AG04449 (cell line): ENCODE data around the gene HAAO.

Experiments
- CTCF ChIA-PET: fragments of 350-600 bp; formaldehyde crosslinking; extraction: SDS; loops from one replicate; lab custom pipeline; 2021; ENCODE audit warnings: antibody characterized with exemption; lab: Yijun Ruan, JAX
- POLR2A ChIA-PET: fragments of 400-600, 350-600 bp; formaldehyde crosslinking; extraction: SDS; loops from one replicate; lab custom pipeline; 2020; ENCODE audit warnings: antibody characterized with exemption, inconsistent platforms; lab: Yijun Ruan, JAX
- DNase-seq: peaks from one replicate; pipeline ENCODE4 v3.0.0-alpha.2; 2010; ENCODE audit warnings: low read depth, low spot score
- H3K4me3 ChIP-seq: 2 replicates; pipeline ENCODE4 v1.5.1; 2011; ENCODE audit warnings: low read depth, mild to moderate bottlenecking, control low read depth, low read length
- CTCF ChIP-seq: IDR thresholded peaks from one replicate; pipeline ENCODE4 v1.5.1; 2011; ENCODE audit warnings: mild to moderate bottlenecking, moderate library complexity, low read length, control low read depth, inconsistent platforms; ENCODE audit not compliant: insufficient read depth; ENCODE audit errors: missing control alignments

The HAAO gene

DNA sequence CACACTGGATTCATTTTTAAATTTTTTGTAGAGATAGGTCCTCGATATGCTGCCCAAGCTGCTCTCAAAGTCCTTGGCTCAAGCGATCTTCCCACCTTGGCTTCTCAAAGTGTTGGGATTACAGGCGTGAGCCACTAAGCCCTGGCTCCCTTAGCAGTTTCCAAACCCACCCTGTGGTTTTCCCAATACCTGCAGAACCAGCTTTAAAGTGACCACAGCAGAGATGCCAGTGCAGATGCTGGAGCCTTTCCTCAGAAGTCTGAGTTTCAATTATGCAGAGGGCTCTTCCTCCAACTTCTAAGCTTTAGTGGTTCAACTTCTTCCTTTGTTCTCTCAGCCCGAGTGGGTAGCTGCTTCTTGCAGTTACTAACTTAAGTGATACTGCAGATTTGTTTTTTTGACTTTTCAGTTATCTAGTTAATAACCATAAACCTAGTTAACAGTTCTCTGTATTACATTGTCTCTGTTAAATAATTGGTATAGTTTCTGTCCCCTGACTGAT is 8.1 kb upstream of the HAAO start:
- no peak for TF ChIP-seq CTCF
- ChIA-PET POLR2A (interaction anchor here (1.4 kb wide), 1 partner anchor 10 kb away, joined by 6 read pairs; no protein-coding TSS in a partner anchor), CTCF (interaction anchor here (1.0 to 2.6 kb wide), 2 partner anchors 9 kb away, joined by 3 to 15 read pairs; no protein-coding TSS in a partner anchor)
- no peak for DNase-seq
- H3K4me3 ChIP-seq: no peak overlapping the region

DNA sequence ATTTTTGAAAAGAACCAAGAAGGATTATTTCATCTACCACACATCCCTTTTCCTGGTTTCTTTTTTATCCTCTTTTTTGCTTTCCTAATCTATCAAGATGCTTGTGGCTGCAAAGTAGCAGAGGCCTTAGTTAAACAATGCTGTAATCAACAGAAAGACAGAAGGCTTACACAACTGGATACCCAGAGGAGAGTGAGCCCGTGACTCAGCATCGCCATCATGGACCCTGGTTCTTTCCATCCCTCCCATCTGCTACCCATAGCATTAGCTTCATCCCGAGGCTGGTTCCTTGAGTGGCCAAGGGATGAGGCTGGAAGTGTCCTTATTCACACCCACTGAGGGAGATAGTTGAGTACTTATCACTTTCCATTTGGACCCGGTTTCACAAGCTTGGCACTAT is 7.5 kb upstream of the HAAO start:
- H3K4me3 ChIP-seq: no peak overlapping the region
- TF ChIP-seq CTCF: no peak
- CTCF ChIA-PET: interaction anchor here (2.6 kb wide), 1 partner anchor 10 kb away, joined by 15 read pairs; no protein-coding TSS in a partner anchor
- DNase-seq: no peak
- POLR2A ChIA-PET: no interaction called here

DNA sequence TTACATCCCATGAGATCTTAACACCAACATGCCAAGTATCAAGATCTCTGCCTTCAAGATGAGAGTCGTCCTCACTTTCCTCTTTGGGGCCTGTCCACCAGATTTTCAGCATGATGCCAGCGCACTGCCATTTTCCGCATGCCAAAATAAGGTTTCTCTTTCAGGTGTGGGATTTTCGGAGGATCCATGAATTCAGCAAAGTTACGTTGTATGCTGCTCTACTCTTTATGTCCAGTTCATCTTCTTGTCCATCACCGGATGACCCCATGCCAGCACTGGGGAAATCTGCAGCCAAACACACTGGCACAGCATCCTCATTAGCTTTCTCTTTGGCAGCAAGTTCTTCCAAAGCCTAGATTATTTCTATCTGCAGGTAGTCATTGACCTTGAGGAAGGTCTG is 4.9 kb upstream of the HAAO start:
- no peak for TF ChIP-seq CTCF
- ChIA-PET POLR2A (no interaction called here), CTCF (no interaction called here)
- no peak overlapping the region for H3K4me3 ChIP-seq
- DNase-seq: no peak

GRCh38 chr2:42796427-42797248 is 4.3 kb upstream of the HAAO start:
- TF ChIP-seq CTCF: no peak
- H3K4me3 ChIP-seq: no peak overlapping the region
- ChIA-PET POLR2A (no interaction called here), CTCF (interaction anchor here (0.5 to 4.3 kb wide), 3 partner anchors 15 to 27 kb away, joined by 3 to 22 read pairs (median 3); no protein-coding TSS in a partner anchor)
- DNase-seq: no peak

- no peak for TF ChIP-seq CTCF
- POLR2A ChIA-PET: no interaction called here
- CTCF ChIA-PET: interaction anchor here (0.5 to 4.3 kb wide), 3 partner anchors 15 to 27 kb away, joined by 3 to 22 read pairs (median 3); no protein-coding TSS in a partner anchor
- H3K4me3 ChIP-seq: no peak overlapping the region
- DNase-seq: no peak
Measured at GRCh38 chr2:42795841-42796301, 3.5 kb upstream of the HAAO start.

GRCh38 chr2:42795275-42795674 is 2.9 kb upstream of the HAAO start:
- POLR2A ChIA-PET: interaction anchor here (1.3 kb wide), 1 partner anchor 15 kb away, joined by 5 read pairs; no protein-coding TSS in a partner anchor
- no peak for DNase-seq
- CTCF ChIA-PET: interaction anchor here (4.3 kb wide), 1 partner anchor 16 kb away, joined by 22 read pairs; no protein-coding TSS in a partner anchor
- no peak for TF ChIP-seq CTCF
- no peak overlapping the region for H3K4me3 ChIP-seq
